Gastrocnemius medialis (tissue), 4 donors: Measurements from ENCODE around the gene NAV2.

Experiments used
- POLR2A ChIP-seq, 2 donors: fragments of 450-650 bp; IDR thresholded peaks; one replicate each; pipeline ENCODE4 v1.6.1; 2017; ENCODE audit warnings: antibody characterized with exemption in 2 of 2, mild to moderate bottlenecking in 2 of 2, moderate library complexity in 2 of 2
- TF ChIP-seq, protein P1 (sequence below), 5 experiments: fragments of 450-650 bp in 3 of 5; fragments of 200-600 bp in 2 of 5; sonication (generic) in 2 of 5; IDR thresholded peaks in 4 of 5; conservative IDR thresholded peaks in 1 of 5; 1 replicate in 4 of 5; 2 replicates in 1 of 5; pipeline ENCODE4 v1.5.1; 2016 to 2019; ENCODE audit warnings: antibody characterized with exemption in 5 of 5, mild to moderate bottlenecking in 3 of 5, moderate library complexity in 3 of 5

DNA sequence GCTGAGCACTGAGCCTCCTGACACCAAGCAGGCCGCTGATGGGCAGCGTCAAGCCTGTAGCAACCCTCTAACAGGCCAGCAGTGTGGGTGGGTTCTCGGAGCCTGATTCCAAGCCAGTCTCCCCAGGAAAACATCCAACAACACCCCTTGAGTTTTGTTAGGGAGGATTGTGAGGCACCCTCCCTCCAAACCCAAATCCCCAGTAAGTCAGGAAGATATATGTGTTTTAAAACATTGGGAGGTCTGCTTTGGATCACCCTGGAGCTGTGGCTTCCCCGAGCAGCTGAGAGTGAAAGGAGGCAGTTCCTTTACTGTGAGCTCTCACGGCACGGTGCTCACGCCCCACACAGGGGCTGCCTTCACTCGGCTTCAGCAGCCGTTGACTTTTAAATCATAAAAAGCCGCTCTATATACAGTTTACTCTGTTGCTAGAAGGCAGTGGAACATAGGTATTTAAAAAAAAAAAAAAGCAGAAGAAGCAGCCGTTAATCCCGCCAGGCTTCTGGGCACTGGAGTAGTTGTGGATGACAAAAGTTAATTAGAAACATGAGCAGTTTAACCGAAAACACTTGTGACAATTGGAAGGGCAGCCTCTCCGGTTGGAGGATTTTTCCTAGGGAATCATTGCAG, 218.6 kb downstream of the NAV2 start:
- TF ChIP-seq, protein P1, sequence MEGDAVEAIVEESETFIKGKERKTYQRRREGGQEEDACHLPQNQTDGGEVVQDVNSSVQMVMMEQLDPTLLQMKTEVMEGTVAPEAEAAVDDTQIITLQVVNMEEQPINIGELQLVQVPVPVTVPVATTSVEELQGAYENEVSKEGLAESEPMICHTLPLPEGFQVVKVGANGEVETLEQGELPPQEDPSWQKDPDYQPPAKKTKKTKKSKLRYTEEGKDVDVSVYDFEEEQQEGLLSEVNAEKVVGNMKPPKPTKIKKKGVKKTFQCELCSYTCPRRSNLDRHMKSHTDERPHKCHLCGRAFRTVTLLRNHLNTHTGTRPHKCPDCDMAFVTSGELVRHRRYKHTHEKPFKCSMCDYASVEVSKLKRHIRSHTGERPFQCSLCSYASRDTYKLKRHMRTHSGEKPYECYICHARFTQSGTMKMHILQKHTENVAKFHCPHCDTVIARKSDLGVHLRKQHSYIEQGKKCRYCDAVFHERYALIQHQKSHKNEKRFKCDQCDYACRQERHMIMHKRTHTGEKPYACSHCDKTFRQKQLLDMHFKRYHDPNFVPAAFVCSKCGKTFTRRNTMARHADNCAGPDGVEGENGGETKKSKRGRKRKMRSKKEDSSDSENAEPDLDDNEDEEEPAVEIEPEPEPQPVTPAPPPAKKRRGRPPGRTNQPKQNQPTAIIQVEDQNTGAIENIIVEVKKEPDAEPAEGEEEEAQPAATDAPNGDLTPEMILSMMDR (IDR thresholded peaks at IDR 0.05 in 4 of 5, conservative IDR thresholded peaks at IDR 0.05 in 1 of 5), result no peak
- no peak for TF ChIP-seq POLR2A (IDR thresholded peaks at IDR 0.05)
